Karpas-422 (cell line): ENCODE results near the gene HSPBAP1. TPM values are rescaled to one million over a fixed set of nuclear protein-coding genes. Genes with fewer than 3 reads are reported as not detected.
"Not testable (repeated sequence)": the region's sequence is repeated elsewhere in the genome, so short reads cannot be mapped to it uniquely, and the experiment has no call there.

Experiments used
- DNase-seq: peaks from one replicate; pipeline ENCODE4 v3.0.0-alpha.2; 2015
- H2AFZ ChIP-seq: fragments of 200-600 bp; sonication (generic); 2 replicates; pipeline ENCODE4 v1.6.1; 2014; ENCODE audit warnings: antibody characterized with exemption, low read length, mixed read lengths
- H3K27ac ChIP-seq: fragments of 200-600 bp; sonication (generic); 2 replicates; pipeline ENCODE4 v1.5.1; 2014; ENCODE audit warnings: mild to moderate bottlenecking, low read length, moderate library complexity
- H3K27me3 ChIP-seq: fragments of 200-600 bp; sonication (generic); 2 replicates; pipeline ENCODE4 v1.6.1; 2014; ENCODE audit warnings: low read length, mixed read lengths
- H3K36me3 ChIP-seq: fragments of 200-600 bp; sonication (generic); 2 replicates; pipeline ENCODE4 v1.6.1; 2014; ENCODE audit warnings: low read length, mixed read lengths; ENCODE audit not compliant: insufficient read depth
- H3K4me1 ChIP-seq: fragments of 200-600 bp; sonication (generic); 2 replicates; pipeline ENCODE4 v1.6.1; 2014; ENCODE audit warnings: mild to moderate bottlenecking, low read length, mixed read lengths
- H3K4me2 ChIP-seq: fragments of 200-600 bp; sonication (generic); 2 replicates; pipeline ENCODE4 v1.6.1; 2014; ENCODE audit warnings: low read length, low read depth, mild to moderate bottlenecking; ENCODE audit not compliant: poor library complexity, severe bottlenecking
- H3K4me3 ChIP-seq: fragments of 200-600 bp; sonication (generic); 2 replicates; pipeline ENCODE4 v1.5.1; 2014; ENCODE audit warnings: mild to moderate bottlenecking, antibody characterized with exemption, low read length, mixed read lengths
- H3K79me2 ChIP-seq: fragments of 200-600 bp; sonication (generic); 2 replicates; pipeline ENCODE4 v1.6.1; 2014; ENCODE audit warnings: mild to moderate bottlenecking, low read length, mixed read lengths
- H3K9ac ChIP-seq: fragments of 200-600 bp; sonication (generic); 2 replicates; pipeline ENCODE4 v1.6.0; 2014; ENCODE audit warnings: low read length
- H3K9me2 ChIP-seq: fragments of 200-600 bp; sonication (generic), shearing (Covaris generic); replicated peaks from 2 replicates; pipeline ENCODE4 v1.6.0; 2014; ENCODE audit warnings: mild to moderate bottlenecking, low read length, moderate library complexity; ENCODE audit not compliant: insufficient read depth
- H3K9me3 ChIP-seq: fragments of 300-700, 200-600 bp; sonication (generic); 2 replicates; pipeline ENCODE4 v1.6.1; 2014; ENCODE audit warnings: low read length, mixed read lengths
- H4K20me1 ChIP-seq: fragments of 200-600 bp; sonication (generic); 2 replicates; pipeline ENCODE4 v1.6.1; 2014; ENCODE audit warnings: mild to moderate bottlenecking, antibody characterized with exemption, low read length, low read depth; ENCODE audit not compliant: insufficient read depth
- total RNA-seq: library from RNA; depleted of rRNA; stranded (reverse); fragments of >200 nt; shearing (Covaris generic); gene quantifications from 2 replicates; pipeline ENCODE4 v1.2.3, GENCODE V29; 2014; ENCODE audit warnings: low replicate concordance

Gene HSPBAP1
- total RNA-seq, 1 experiment from 2014 or later, result 28.2 TPM

- Histone ChIP-seq H3K4me3 (no peak overlapping the region), H2AFZ (no peak overlapping the region), H3K27me3 (no peaks in the 10 kb centered on the region), H3K27ac (no peak overlapping the region), H3K4me2 (no peak overlapping the region), H3K4me1 (no peaks in the 10 kb centered on the region), H3K9me2 (no peaks in the 10 kb centered on the region), H3K9ac (no peak overlapping the region), H3K36me3 (peaks cover 35% of the 10 kb centered on the region), H3K79me2 (no peaks in the 10 kb centered on the region), H3K9me3 (peaks cover 6% of the 10 kb centered on the region; the same call in 1 of the 2 replicates), H4K20me1 (no peaks in the 10 kb centered on the region)
- DNase-seq, result no peak
Observed at GRCh38 chr3:122743581-122744120, 50.0 kb downstream of the HSPBAP1 start.

- no peaks in the 10 kb centered on the region for H4K20me1 ChIP-seq
- H3K9me3 ChIP-seq, result peaks cover 6% of the 10 kb centered on the region; the same call in 1 of the 2 replicates
- no peak overlapping the region for H3K27ac ChIP-seq
- DNase-seq, result no peak
- H3K4me2 ChIP-seq, result no peak overlapping the region
- no peak overlapping the region for H3K4me3 ChIP-seq
- no peaks in the 10 kb centered on the region for H3K79me2 ChIP-seq
- H3K9me2 ChIP-seq, result no peaks in the 10 kb centered on the region
- no peaks in the 10 kb centered on the region for H3K4me1 ChIP-seq
- H2AFZ ChIP-seq, result no peak overlapping the region
- no peak overlapping the region for H3K9ac ChIP-seq
- no peaks in the 10 kb centered on the region for H3K27me3 ChIP-seq
- peaks cover 30% of the 10 kb centered on the region for H3K36me3 ChIP-seq
Observed at GRCh38 chr3:122742234-122742633, 51.4 kb downstream of the HSPBAP1 start.

- no peaks in the 10 kb centered on the region for H3K4me1 ChIP-seq
- no peak overlapping the region for H3K4me3 ChIP-seq
- no peak overlapping the region for H2AFZ ChIP-seq
- no peaks in the 10 kb centered on the region for H3K79me2 ChIP-seq
- H3K27me3 ChIP-seq, result no peaks in the 10 kb centered on the region
- no peak overlapping the region for H3K4me2 ChIP-seq
- H3K9ac ChIP-seq, result no peak overlapping the region
- H3K36me3 ChIP-seq, result peaks cover 18% of the 10 kb centered on the region
- H3K9me2 ChIP-seq, result no peaks in the 10 kb centered on the region
- H3K9me3 ChIP-seq, result peaks cover 6% of the 10 kb centered on the region; the same call in 1 of the 2 replicates
- no peak overlapping the region for H3K27ac ChIP-seq
- no peak for DNase-seq
- H4K20me1 ChIP-seq, result no peaks in the 10 kb centered on the region
Observed at GRCh38 chr3:122739172-122739571, 54.5 kb downstream of the HSPBAP1 start.

GRCh38 chr3:122732682-122733525, 60.7 kb downstream of the HSPBAP1 start:
- not testable (repeated sequence) for H3K9me2 ChIP-seq, H3K4me2 ChIP-seq, H3K79me2 ChIP-seq, H3K9me3 ChIP-seq, H4K20me1 ChIP-seq, H3K4me3 ChIP-seq, H3K9ac ChIP-seq, H3K27ac ChIP-seq, H3K36me3 ChIP-seq, H3K4me1 ChIP-seq, DNase-seq, H3K27me3 ChIP-seq, H2AFZ ChIP-seq

- no peaks in the 10 kb centered on the region for H3K27me3 ChIP-seq
- H3K4me3 ChIP-seq, result no peak overlapping the region
- no peak overlapping the region for H3K4me2 ChIP-seq
- H4K20me1 ChIP-seq, result no peaks in the 10 kb centered on the region
- no peaks in the 10 kb centered on the region for H3K9me2 ChIP-seq
- no peaks in the 10 kb centered on the region for H3K9me3 ChIP-seq
- H3K79me2 ChIP-seq, result no peaks in the 10 kb centered on the region
- no peak for DNase-seq
- no peaks in the 10 kb centered on the region for H3K4me1 ChIP-seq
- H3K9ac ChIP-seq, result no peak overlapping the region
- no peak overlapping the region for H3K27ac ChIP-seq
- H2AFZ ChIP-seq, result no peak overlapping the region
- no peaks in the 10 kb centered on the region for H3K36me3 ChIP-seq
Observed at GRCh38 chr3:122730240-122730639, 63.4 kb downstream of the HSPBAP1 start.

- Histone ChIP-seq H3K27ac (no peak overlapping the region), H3K9me3 (no peaks in the 10 kb centered on the region), H3K79me2 (no peaks in the 10 kb centered on the region), H2AFZ (no peak overlapping the region), H3K4me3 (no peak overlapping the region), H3K9me2 (no peaks in the 10 kb centered on the region), H3K4me1 (no peaks in the 10 kb centered on the region), H3K9ac (no peak overlapping the region), H3K27me3 (no peaks in the 10 kb centered on the region), H3K4me2 (no peak overlapping the region), H3K36me3 (no peaks in the 10 kb centered on the region), H4K20me1 (no peaks in the 10 kb centered on the region)
- DNase-seq, result no peak
Observed at GRCh38 chr3:122728756-122729514, 64.7 kb downstream of the HSPBAP1 start.

- H2AFZ ChIP-seq, result no peak overlapping the region
- no peak overlapping the region for H3K4me3 ChIP-seq
- H3K27ac ChIP-seq, result no peak overlapping the region
Observed at GRCh38 chr3:122728186-122728585, 65.4 kb downstream of the HSPBAP1 start.

GRCh38 chr3:122727766-122728165, 65.9 kb downstream of the HSPBAP1 start:
- H3K9ac ChIP-seq, result no peak overlapping the region
- H3K4me3 ChIP-seq, result no peak overlapping the region
- no peak for DNase-seq
- H3K27me3 ChIP-seq, result no peaks in the 10 kb centered on the region
- H3K27ac ChIP-seq, result no peak overlapping the region
- no peaks in the 10 kb centered on the region for H4K20me1 ChIP-seq
- H3K9me2 ChIP-seq, result no peaks in the 10 kb centered on the region
- no peaks in the 10 kb centered on the region for H3K36me3 ChIP-seq
- no peaks in the 10 kb centered on the region for H3K4me1 ChIP-seq
- H3K9me3 ChIP-seq, result no peaks in the 10 kb centered on the region
- H3K4me2 ChIP-seq, result no peak overlapping the region
- H2AFZ ChIP-seq, result no peak overlapping the region
- no peaks in the 10 kb centered on the region for H3K79me2 ChIP-seq

More at GRCh38 chr3:122728186-122728585, 65.4 kb downstream of the HSPBAP1 start:
- Histone ChIP-seq H3K9me2 (no peaks in the 10 kb centered on the region), H3K9ac (no peak overlapping the region), H3K4me1 (no peaks in the 10 kb centered on the region), H3K36me3 (no peaks in the 10 kb centered on the region), H3K27me3 (no peaks in the 10 kb centered on the region), H3K4me2 (no peak overlapping the region), H3K9me3 (no peaks in the 10 kb centered on the region), H3K79me2 (no peaks in the 10 kb centered on the region), H4K20me1 (no peaks in the 10 kb centered on the region)
- DNase-seq, result no peak
